ENCODE results near the gene IL10RB. TPM values are rescaled to one million over a fixed set of nuclear protein-coding genes. Genes with fewer than 3 reads are reported as not detected.

Gene IL10RB
- total RNA-seq, 1 donor from 2014 or later, result 19.0 TPM

DNA sequence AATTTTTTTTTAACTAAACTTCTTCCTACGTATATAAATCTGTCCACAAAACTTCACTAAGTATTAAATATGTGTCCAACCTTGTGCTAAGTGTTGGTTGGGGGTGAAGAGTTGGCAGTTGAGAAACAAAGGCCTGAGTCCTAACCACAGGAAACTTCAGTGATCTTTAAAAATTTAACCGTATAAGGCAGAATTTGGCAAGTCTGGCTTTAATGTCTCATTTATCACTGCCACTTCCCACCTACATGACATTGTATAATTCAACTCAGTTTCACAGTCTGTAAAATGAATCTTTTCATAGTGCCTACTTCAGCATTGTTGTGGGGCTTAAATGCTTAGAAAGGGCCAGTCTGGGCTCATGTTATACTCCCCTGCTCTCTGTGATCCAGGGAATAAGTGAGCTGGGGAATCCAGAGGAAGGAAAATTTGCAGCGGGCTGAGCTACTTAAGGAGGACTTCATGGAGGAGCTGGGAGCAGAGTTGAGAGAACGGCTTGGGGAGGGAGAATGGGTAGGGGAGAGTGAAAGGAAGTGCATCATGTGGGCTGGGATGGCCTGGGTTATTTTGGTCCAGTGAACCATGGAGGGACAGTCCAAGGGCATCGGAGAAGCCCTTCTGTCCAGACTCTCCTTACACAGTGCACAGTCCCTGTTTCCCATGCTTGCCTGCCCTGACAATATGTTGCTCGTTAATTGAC lies 21.9 kb upstream of the IL10RB start:
- Mint-ChIP-seq H3K36me3 (ENCODE audit: low read depth) (peaks cover 37% of the 10 kb centered on the region), H3K27me3 (ENCODE audit: low read depth) (no peaks in the 10 kb centered on the region), H3K4me1 (ENCODE audit: low read depth) (no peaks in the 10 kb centered on the region), H3K9me3 (ENCODE audit: low read depth) (no peaks in the 10 kb centered on the region), H3K27ac (ENCODE audit: unreplicated experiment) (no peak overlapping the region), H3K4me3 (ENCODE audit: unreplicated experiment) (no peak overlapping the region)
- DNase-seq (ENCODE audit: low spot score), result no peak
- TF ChIP-seq, protein P1, sequence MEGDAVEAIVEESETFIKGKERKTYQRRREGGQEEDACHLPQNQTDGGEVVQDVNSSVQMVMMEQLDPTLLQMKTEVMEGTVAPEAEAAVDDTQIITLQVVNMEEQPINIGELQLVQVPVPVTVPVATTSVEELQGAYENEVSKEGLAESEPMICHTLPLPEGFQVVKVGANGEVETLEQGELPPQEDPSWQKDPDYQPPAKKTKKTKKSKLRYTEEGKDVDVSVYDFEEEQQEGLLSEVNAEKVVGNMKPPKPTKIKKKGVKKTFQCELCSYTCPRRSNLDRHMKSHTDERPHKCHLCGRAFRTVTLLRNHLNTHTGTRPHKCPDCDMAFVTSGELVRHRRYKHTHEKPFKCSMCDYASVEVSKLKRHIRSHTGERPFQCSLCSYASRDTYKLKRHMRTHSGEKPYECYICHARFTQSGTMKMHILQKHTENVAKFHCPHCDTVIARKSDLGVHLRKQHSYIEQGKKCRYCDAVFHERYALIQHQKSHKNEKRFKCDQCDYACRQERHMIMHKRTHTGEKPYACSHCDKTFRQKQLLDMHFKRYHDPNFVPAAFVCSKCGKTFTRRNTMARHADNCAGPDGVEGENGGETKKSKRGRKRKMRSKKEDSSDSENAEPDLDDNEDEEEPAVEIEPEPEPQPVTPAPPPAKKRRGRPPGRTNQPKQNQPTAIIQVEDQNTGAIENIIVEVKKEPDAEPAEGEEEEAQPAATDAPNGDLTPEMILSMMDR (IDR thresholded peaks at IDR 0.05), result no peak

DNA sequence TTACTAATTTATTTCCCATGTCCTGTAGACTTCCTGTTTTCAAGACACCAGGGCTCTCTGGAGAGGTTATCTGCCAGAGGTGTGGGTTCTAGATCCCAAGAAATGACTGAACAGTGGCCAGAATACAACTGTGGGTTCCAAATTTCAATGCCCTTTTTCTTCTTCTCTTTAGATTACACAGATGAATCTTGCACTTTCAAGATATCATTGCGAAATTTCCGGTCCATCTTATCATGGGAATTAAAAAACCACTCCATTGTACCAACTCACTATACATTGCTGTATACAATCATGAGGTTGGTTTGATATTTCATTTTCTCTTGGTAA lies 21.4 kb upstream of the IL10RB start:
- Mint-ChIP-seq H3K36me3 (ENCODE audit: low read depth) (peaks cover 40% of the 10 kb centered on the region), H3K9me3 (ENCODE audit: low read depth) (no peaks in the 10 kb centered on the region), H3K4me3 (ENCODE audit: unreplicated experiment) (no peak overlapping the region), H3K4me1 (ENCODE audit: low read depth) (no peaks in the 10 kb centered on the region), H3K27ac (ENCODE audit: unreplicated experiment) (no peak overlapping the region), H3K27me3 (ENCODE audit: low read depth) (no peaks in the 10 kb centered on the region)
- TF ChIP-seq, protein P1 (IDR thresholded peaks at IDR 0.05), result no peak
- DNase-seq (ENCODE audit: low spot score), result no peak

DNA sequence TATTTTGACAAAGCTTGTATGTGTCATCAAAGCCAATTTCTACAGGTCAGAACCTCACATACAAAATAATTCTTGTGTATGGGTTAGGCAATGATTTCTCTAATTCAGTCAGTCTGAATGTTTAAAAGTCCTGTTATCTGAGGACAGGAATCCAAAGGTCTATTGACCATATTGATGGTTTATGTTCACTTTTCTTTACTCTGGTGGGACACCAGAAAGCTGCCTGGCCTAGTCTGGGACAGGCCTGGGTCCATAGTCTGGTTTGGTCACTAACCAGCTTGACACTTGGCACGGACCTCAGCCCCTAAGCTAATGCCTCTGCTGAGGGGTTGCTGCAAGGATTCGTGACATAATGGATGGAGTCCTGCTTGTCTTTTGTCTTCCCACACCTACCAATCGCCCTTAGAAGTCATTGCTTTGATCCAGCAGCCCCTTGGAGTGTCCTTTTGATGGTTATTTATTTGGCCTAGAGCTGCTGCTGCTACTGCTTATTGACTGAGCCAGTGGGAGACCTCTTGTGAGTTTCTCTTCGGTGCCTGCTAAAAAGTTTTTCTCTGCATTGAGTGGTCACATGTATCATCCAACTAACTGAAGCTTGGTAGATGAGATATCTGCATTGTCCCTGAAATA lies 20.8 kb upstream of the IL10RB start:
- Mint-ChIP-seq H3K9me3 (ENCODE audit: low read depth) (no peaks in the 10 kb centered on the region), H3K27ac (ENCODE audit: unreplicated experiment) (no peak overlapping the region), H3K27me3 (ENCODE audit: low read depth) (no peaks in the 10 kb centered on the region), H3K4me3 (ENCODE audit: unreplicated experiment) (no peak overlapping the region), H3K36me3 (ENCODE audit: low read depth) (peaks cover 45% of the 10 kb centered on the region), H3K4me1 (ENCODE audit: low read depth) (no peaks in the 10 kb centered on the region)
- no peak for DNase-seq (ENCODE audit: low spot score)
- TF ChIP-seq, protein P1 (IDR thresholded peaks at IDR 0.05), result no peak

DNA sequence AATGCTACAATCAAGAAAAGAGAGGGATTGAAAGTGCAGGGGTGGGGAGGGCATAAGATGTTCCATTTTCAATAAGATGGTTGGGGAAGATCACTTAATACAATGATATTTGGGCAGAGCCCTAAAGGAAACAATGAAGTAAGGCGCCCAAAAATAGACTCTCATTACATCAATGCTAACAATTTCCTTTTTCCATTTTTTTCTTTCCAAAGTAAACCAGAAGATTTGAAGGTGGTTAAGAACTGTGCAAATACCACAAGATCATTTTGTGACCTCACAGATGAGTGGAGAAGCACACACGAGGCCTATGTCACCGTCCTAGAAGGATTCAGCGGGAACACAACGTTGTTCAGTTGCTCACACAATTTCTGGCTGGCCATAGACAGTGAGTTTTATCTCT lies 19.7 kb upstream of the IL10RB start:
- Mint-ChIP-seq H3K9me3 (ENCODE audit: low read depth) (no peaks in the 10 kb centered on the region), H3K4me3 (ENCODE audit: unreplicated experiment) (no peak overlapping the region), H3K27me3 (ENCODE audit: low read depth) (no peaks in the 10 kb centered on the region), H3K36me3 (ENCODE audit: low read depth) (peaks cover 54% of the 10 kb centered on the region), H3K27ac (ENCODE audit: unreplicated experiment) (no peak overlapping the region), H3K4me1 (ENCODE audit: low read depth) (no peaks in the 10 kb centered on the region)
- TF ChIP-seq, protein P1 (IDR thresholded peaks at IDR 0.05), result no peak
- DNase-seq (ENCODE audit: low spot score), result no peak

DNA sequence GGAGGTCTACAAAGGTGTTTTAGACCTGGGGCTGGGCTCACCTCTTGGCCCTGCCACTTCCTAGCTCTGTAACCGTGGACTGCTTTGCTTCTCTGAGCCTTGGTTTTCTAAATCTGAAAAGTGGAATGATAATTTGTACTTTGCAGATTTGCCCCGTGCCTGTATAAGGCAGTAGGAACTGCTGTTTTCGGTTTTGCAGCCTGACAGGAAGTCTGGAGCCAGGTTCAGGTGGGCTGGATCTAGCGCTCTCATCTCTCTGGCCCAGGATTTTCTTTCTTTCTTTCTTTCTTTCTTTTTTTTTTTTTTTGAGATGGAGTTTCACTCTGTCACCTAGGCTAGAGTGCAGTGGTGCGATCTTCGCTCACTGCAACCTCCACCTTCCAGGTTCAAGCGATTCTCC lies 19.2 kb upstream of the IL10RB start:
- H3K4me1 Mint-ChIP-seq (ENCODE audit: low read depth), result no peaks in the 10 kb centered on the region
- DNase-seq (ENCODE audit: low spot score), result no peak
- TF ChIP-seq, protein P1 (IDR thresholded peaks at IDR 0.05), result no peak
- H3K9me3 Mint-ChIP-seq (ENCODE audit: low read depth), result no peaks in the 10 kb centered on the region
- peaks cover 55% of the 10 kb centered on the region for H3K36me3 Mint-ChIP-seq (ENCODE audit: low read depth)
- H3K27me3 Mint-ChIP-seq (ENCODE audit: low read depth), result no peaks in the 10 kb centered on the region
- H3K27ac Mint-ChIP-seq (ENCODE audit: unreplicated experiment), result no peak overlapping the region
- no peak overlapping the region for H3K4me3 Mint-ChIP-seq (ENCODE audit: unreplicated experiment)
